Adipocyte (in vitro differentiated cells): Measurements from ENCODE around the gene CPT1A.

Experiments used
- DNase-seq: peaks from one replicate; pipeline ENCODE4 v3.0.0-alpha.2; 2015; ENCODE audit warnings: low read depth
- H3K27me3 ChIP-seq: replicated peaks from 2 replicates; pipeline ENCODE4 v1.7.0; 2013; ENCODE audit warnings: mild to moderate bottlenecking, low read length, moderate library complexity; ENCODE audit not compliant: control insufficient read depth, insufficient read depth
- H3K36me3 ChIP-seq: 2 replicates; pipeline ENCODE4 v1.7.0; 2013; ENCODE audit warnings: low read length, mild to moderate bottlenecking, moderate library complexity; ENCODE audit not compliant: control insufficient read depth, insufficient read depth, severe bottlenecking
- H3K4me1 ChIP-seq: 2 replicates; pipeline ENCODE4 v1.7.0; 2013; ENCODE audit warnings: mild to moderate bottlenecking, low read length, moderate library complexity; ENCODE audit not compliant: control insufficient read depth, insufficient read depth
- H3K4me3 ChIP-seq: 2 replicates; pipeline ENCODE4 v1.7.0; 2013; ENCODE audit warnings: mild to moderate bottlenecking, low read length, moderate library complexity
- H3K9ac ChIP-seq: 2 replicates; pipeline ENCODE4 v1.7.0; 2013; ENCODE audit warnings: mild to moderate bottlenecking, low read length, moderate library complexity
- H3K9me3 ChIP-seq: 2 replicates; pipeline ENCODE4 v1.7.0; 2013; ENCODE audit warnings: mild to moderate bottlenecking, low read length, moderate library complexity; ENCODE audit not compliant: control insufficient read depth

CPT1A gene

GRCh38 chr11:68825571-68825970 is 16.1 kb downstream of the CPT1A start:
- no peak overlapping the region for H3K9ac ChIP-seq
- H3K9me3 ChIP-seq, result no peaks in the 10 kb centered on the region
- DNase-seq, result no peak
- H3K36me3 ChIP-seq, result no peaks in the 10 kb centered on the region
- no peaks in the 10 kb centered on the region for H3K27me3 ChIP-seq
- H3K4me1 ChIP-seq, result no peaks in the 10 kb centered on the region
- no peak overlapping the region for H3K4me3 ChIP-seq

GRCh38 chr11:68822546-68822945 is 19.2 kb downstream of the CPT1A start:
- no peak overlapping the region for H3K9ac ChIP-seq
- H3K4me1 ChIP-seq, result no peaks in the 10 kb centered on the region
- no peak overlapping the region for H3K4me3 ChIP-seq
- no peak for DNase-seq
- H3K36me3 ChIP-seq, result no peaks in the 10 kb centered on the region
- no peaks in the 10 kb centered on the region for H3K9me3 ChIP-seq
- H3K27me3 ChIP-seq, result no peaks in the 10 kb centered on the region

- Histone ChIP-seq H3K36me3 (no peaks in the 10 kb centered on the region), H3K4me1 (no peaks in the 10 kb centered on the region), H3K4me3 (no peak overlapping the region), H3K9ac (no peak overlapping the region), H3K27me3 (no peaks in the 10 kb centered on the region), H3K9me3 (no peaks in the 10 kb centered on the region)
- DNase-seq, result no peak
Measured at GRCh38 chr11:68821670-68822069, 20.0 kb downstream of the CPT1A start.

GRCh38 chr11:68819362-68819761 is 22.4 kb downstream of the CPT1A start:
- no peaks in the 10 kb centered on the region for H3K27me3 ChIP-seq
- no peak for DNase-seq
- H3K9ac ChIP-seq, result no peak overlapping the region
- H3K4me1 ChIP-seq, result no peaks in the 10 kb centered on the region
- H3K9me3 ChIP-seq, result no peaks in the 10 kb centered on the region
- H3K4me3 ChIP-seq, result no peak overlapping the region
- H3K36me3 ChIP-seq, result peaks cover 7% of the 10 kb centered on the region

GRCh38 chr11:68818181-68818580 is 23.5 kb downstream of the CPT1A start:
- H3K36me3 ChIP-seq, result peaks cover 7% of the 10 kb centered on the region
- no peaks in the 10 kb centered on the region for H3K27me3 ChIP-seq
- H3K9me3 ChIP-seq, result no peaks in the 10 kb centered on the region
- DNase-seq, result no peak
- H3K9ac ChIP-seq, result no peak overlapping the region
- H3K4me1 ChIP-seq, result no peaks in the 10 kb centered on the region
- H3K4me3 ChIP-seq, result no peak overlapping the region

- DNase-seq, result no peak
Measured at GRCh38 chr11:68817554-68817953, 24.2 kb downstream of the CPT1A start.

GRCh38 chr11:68816917-68817419 is 24.7 kb downstream of the CPT1A start:
- peaks cover 9% of the 10 kb centered on the region for H3K4me1 ChIP-seq
- H3K36me3 ChIP-seq, result peaks cover 7% of the 10 kb centered on the region
- DNase-seq, result no peak
- no peaks in the 10 kb centered on the region for H3K9me3 ChIP-seq
- H3K27me3 ChIP-seq, result no peaks in the 10 kb centered on the region
- H3K9ac ChIP-seq, result no peak overlapping the region
- H3K4me3 ChIP-seq, result no peak overlapping the region

More at GRCh38 chr11:68817554-68817953, 24.2 kb downstream of the CPT1A start:
- Histone ChIP-seq H3K9ac (no peak overlapping the region), H3K36me3 (peaks cover 7% of the 10 kb centered on the region), H3K4me1 (peaks cover 3% of the 10 kb centered on the region), H3K9me3 (no peaks in the 10 kb centered on the region), H3K4me3 (no peak overlapping the region), H3K27me3 (no peaks in the 10 kb centered on the region)

- Histone ChIP-seq H3K4me1 (peaks cover 10% of the 10 kb centered on the region), H3K36me3 (peaks cover 7% of the 10 kb centered on the region), H3K9ac (no peak overlapping the region), H3K9me3 (no peaks in the 10 kb centered on the region), H3K4me3 (no peak overlapping the region), H3K27me3 (no peaks in the 10 kb centered on the region)
- DNase-seq, result no peak
Measured at GRCh38 chr11:68816251-68816776, 25.4 kb downstream of the CPT1A start.

- Histone ChIP-seq H3K9ac (no peak overlapping the region), H3K36me3 (peaks cover 7% of the 10 kb centered on the region), H3K9me3 (no peaks in the 10 kb centered on the region), H3K27me3 (no peaks in the 10 kb centered on the region), H3K4me3 (no peak overlapping the region), H3K4me1 (peaks cover 10% of the 10 kb centered on the region)
- no peak for DNase-seq
Measured at GRCh38 chr11:68813773-68814172, 27.9 kb downstream of the CPT1A start.

- Histone ChIP-seq H3K4me1 (peaks cover 10% of the 10 kb centered on the region), H3K9ac (peak overlapping the region; percentile 38), H3K4me3 (peak overlapping the region; percentile 67), H3K9me3 (no peaks in the 10 kb centered on the region), H3K27me3 (no peaks in the 10 kb centered on the region), H3K36me3 (peaks cover 7% of the 10 kb centered on the region)
- DNase-seq, result no peak
Measured at GRCh38 chr11:68812526-68812925, 29.2 kb downstream of the CPT1A start.

GRCh38 chr11:68810164-68810563 is 31.6 kb downstream of the CPT1A start:
- peaks cover 16% of the 10 kb centered on the region for H3K4me1 ChIP-seq
- H3K36me3 ChIP-seq, result peaks cover 7% of the 10 kb centered on the region
- no peaks in the 10 kb centered on the region for H3K9me3 ChIP-seq
- H3K27me3 ChIP-seq, result no peaks in the 10 kb centered on the region
- no peak overlapping the region for H3K4me3 ChIP-seq
- H3K9ac ChIP-seq, result no peak overlapping the region
- DNase-seq, result no peak

GRCh38 chr11:68809506-68809905 is 32.2 kb downstream of the CPT1A start:
- no peak for DNase-seq
- H3K9me3 ChIP-seq, result no peaks in the 10 kb centered on the region
- no peak overlapping the region for H3K9ac ChIP-seq
- H3K27me3 ChIP-seq, result no peaks in the 10 kb centered on the region
- H3K36me3 ChIP-seq, result peaks cover under 1% of the 10 kb centered on the region
- no peak overlapping the region for H3K4me3 ChIP-seq
- peaks cover 16% of the 10 kb centered on the region for H3K4me1 ChIP-seq
